NCI-H82 (cell line): Measurements from ENCODE around the gene OR2C3.
A peak's percentile ranks its signal among the peaks of the same experiment; 100 is the strongest.
"Not testable (repeated sequence)": the region's sequence is repeated elsewhere in the genome, so short reads cannot be mapped to it uniquely, and the experiment has no call there.

ENCODE experiments used
- DNase-seq: peaks from one replicate; lab custom pipeline; 2025; lab: John Stamatoyannopoulos, UW

Gene OR2C3

DNA sequence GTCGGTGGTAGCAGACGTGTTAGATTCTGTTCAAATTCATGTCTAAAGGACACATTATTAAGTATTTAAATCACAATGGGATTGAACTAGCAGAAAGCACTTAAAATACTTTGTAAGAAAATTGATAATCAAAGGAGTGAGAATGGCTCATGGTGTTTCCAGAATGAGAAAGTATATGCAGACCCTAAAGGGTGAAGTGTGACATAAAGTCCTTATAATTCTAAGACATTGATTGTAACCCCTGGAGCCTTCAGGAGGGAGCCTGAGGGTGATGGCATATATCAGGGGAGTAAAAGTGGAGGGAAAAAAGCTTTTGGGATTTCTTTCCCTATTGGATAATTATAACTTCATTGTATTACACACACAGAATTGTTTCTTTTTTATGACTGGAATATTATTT lies at the start of gene OR2C3:
OR2C3 (minus strand) TSS at position 101 of the 400 bp plus-strand sequence. CDS start 3,929 bp downstream, outside the sequence.
- no peak for DNase-seq

GRCh38 chr1:247578946-247579460 lies 42.8 kb upstream of the OR2C3 start:
- DNase-seq, result no peak

- peak; percentile 16 for DNase-seq
Measured at GRCh38 chr1:247576514-247576913, 40.3 kb upstream of the OR2C3 start.

- no peak for DNase-seq
Measured at GRCh38 chr1:247574664-247575063, 38.4 kb upstream of the OR2C3 start.

GRCh38 chr1:247574236-247574635 lies 38.0 kb upstream of the OR2C3 start:
- no peak for DNase-seq

DNA sequence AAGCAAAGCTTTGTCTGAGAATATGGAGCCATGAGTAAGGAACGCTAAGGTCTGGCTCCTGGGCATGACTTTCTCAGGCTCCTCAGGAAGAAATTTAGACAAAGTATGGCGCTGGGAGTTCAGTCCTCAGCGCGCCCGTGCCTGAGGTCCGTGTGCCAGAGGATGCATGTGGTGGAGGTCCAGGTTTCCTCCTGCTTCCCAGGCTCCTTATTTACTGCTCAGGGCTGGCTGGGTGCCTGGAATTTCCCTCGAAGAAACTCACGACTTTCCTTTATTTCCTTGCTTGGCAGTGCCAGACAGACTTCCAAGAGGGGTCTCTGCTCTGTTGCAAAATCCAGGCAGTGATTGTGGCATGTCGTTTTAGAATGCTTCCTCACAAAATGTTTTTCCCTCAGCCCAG lies 26.0 kb upstream of the OR2C3 start:
- DNase-seq, result no peak

- DNase-seq, result no peak
Measured at GRCh38 chr1:247561711-247562110, 25.5 kb upstream of the OR2C3 start.

- DNase-seq, result no peak
Measured at GRCh38 chr1:247557926-247558674, 21.9 kb upstream of the OR2C3 start.

DNA sequence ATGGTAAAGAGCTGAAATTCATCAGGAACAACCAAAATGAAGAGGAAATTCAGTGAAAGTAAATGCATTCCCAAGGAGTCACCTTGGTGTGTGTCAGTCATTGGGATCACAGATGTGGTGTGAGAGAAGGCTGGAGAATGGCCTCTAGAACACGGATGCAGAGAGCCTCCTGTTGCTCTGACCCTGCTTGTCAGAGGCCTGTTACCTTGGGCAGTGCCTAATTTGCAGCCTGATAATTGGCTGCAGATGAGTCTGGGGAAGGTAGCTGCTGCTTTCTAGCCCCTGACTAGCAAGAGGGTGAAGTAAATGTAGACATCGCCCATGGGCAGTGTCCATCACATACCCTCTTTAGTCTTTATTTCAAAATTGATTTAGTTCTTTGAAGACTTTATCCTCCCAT lies 16.0 kb upstream of the OR2C3 start:
- no peak for DNase-seq

DNA sequence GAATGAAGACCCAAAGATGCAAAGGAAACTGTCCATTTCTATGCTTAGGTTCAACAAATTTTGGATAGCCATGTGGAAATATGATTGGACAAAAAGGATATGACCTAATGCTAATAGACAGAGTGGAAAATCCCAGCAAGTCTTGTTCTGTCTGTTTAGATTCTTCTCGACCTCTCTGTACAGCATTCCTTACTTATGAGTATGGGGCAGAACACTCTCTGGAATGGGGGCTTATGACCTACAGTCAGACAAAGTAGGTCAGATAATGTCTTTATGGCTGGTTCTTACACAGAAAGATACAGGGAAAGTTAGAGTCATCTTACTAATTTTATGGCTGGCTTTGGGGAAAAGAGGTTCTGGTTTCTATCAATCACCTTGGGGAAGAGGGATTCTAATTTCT lies 15.5 kb upstream of the OR2C3 start:
- no peak for DNase-seq

DNA sequence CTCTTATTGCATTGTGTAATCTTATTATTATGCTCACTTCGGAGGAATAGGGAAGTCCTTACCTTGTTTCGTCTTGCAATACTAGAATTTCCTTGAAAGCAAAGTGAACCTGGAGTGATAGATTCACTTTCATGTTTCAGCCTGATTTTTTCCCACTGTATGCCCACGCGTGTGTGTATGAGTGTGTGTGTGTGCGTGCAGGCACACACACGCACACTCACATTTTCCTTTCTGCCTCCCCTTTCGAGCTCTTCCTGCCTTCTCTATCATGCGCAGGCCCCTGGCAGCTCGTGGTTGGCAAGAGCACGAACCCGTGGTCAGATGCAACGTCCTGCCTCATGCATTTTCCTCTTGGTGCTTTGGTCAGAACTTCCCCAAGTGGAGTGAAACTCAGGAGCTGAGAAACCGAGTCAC lies 12.5 kb upstream of the OR2C3 start, which contains the start of gene GCSAML:
GCSAML (plus strand) TSS at position 366 of the 414 bp plus-strand sequence. CDS start 58 bp downstream, outside the sequence.
- no peak for DNase-seq

- DNase-seq, result no peak
Measured at GRCh38 chr1:247548092-247548491, 11.9 kb upstream of the OR2C3 start.

GRCh38 chr1:247542811-247543210 lies 6.6 kb upstream of the OR2C3 start:
- DNase-seq, result no peak

- DNase-seq, result peak; percentile 15
Measured at GRCh38 chr1:247540581-247540980, 4.3 kb upstream of the OR2C3 start.

DNA sequence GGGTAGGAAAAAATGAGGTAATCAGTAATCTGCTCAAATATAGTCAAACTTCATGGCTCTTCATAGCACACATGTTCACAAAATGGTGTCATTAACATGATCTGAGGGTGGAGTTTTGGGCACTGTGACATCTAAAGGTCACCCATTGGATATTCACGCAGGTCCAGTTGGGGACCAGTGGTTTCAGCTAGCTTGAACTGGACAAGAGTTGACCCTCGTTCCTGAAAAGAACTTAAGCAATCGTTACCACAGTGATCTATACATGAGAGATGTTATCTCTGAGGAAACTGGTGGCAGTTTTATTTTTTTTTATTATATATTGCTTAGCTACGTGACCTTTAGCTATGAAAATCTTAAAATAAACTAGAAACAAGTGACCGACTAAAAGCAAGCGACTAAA lies 3.0 kb upstream of the OR2C3 start:
- DNase-seq, result no peak

DNA sequence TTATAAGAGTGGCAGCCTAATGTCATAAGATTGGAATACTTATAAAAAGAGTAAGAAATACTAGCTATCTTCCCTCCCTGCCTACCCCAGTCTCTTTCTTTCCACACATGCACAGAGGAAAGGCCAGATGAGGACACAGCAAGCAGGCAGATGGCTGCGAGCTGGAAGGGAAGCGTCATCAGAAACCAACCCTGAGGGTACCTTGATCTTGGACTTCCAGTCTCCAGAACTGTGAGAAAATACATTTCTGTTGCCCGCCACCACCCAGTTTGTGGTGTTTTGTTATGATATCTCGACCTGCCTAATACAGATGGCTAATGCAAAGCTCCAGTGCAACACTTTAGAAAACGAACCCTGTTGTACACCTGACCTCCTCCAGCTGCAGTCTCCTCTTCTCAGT lies 2.3 kb upstream of the OR2C3 start:
- DNase-seq, result no peak

DNA sequence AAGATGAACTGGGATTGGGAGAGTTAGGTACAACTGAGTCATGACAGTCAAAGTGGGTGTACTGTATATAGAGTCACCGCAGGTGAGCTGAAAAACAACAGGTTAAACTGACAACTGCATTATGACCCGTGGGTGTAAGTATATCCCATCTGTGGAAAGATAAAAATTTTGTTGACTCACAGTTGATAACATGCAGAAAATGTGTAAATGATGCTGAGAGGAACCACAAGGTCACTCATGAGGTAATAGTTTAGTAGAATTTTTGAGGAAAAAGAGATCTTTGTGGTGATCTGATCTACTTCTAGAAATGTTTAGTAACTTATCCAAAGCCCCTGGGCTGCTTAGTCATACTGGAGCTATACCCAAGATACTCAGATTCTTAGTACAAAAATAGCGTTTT lies 838 bp downstream of the OR2C3 start:
- DNase-seq, result no peak

DNA sequence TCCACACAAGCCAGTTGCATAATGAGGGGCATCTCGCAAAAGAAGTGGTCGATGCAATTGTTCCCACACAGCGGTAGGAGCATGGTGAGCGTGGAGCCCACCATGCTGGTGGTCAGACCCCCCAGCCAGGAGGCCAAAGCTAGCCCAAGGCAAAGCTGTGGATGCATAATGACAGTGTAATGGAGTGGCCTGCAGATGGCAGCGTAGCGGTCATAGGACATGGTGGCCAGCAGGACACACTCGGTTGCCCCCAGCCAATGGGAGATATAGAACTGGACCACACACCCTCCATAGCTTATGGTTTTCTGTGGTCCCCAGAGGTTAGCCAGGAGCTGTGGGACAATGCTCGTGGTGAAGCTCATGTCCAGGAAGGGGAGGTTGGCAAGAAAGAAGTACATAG lies 4.3 kb downstream of the OR2C3 start:
- DNase-seq, result no peak

- DNase-seq, result no peak
Measured at GRCh38 chr1:247530785-247531184, 5.5 kb downstream of the OR2C3 start.

- DNase-seq, result no peak
Measured at GRCh38 chr1:247529771-247530355, 6.4 kb downstream of the OR2C3 start.

GRCh38 chr1:247528812-247529474 lies 7.3 kb downstream of the OR2C3 start:
- DNase-seq, result no peak

DNA sequence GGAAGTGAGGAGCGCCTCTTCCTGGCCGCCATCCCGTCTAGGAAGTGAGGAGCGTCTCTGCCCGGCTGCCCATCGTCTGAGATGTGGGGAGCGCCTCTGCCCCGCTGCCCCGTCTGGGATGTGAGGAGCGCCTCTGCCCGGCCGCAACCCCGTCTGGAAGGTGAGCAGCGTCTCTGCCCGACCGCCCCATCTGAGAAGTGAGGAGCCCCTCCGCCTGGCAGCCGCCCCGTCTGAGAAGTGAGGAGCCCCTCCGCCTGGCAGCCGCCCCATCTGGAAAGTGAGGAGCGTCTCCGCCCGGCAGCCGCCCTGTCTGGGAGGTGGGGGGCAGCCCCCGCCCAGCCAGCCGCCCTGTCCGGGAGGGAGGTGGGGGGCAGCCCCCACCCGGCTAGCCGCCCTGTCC lies 14.4 kb downstream of the OR2C3 start:
- not testable (repeated sequence) for DNase-seq

DNA sequence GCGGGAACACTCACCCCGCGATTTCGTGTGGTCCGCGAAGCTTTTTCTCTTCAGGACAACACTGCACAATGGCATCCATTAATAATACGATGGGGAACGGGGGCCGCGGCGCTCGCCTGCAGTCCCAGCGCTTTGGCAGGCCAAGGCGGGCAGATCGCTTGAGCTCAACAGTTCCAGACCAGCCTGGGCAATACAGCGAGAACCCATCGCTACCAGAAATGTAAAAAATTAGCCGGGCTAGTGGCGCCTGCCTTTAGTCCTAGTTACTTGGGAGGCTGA lies 17.7 kb downstream of the OR2C3 start:
- no peak for DNase-seq
